T-cell (primary cell): Measurements from ENCODE around the gene OSTM1. TPM values are rescaled to one million over a fixed set of nuclear protein-coding genes. Genes with fewer than 3 reads are reported as not detected.
A peak's percentile ranks its signal among the peaks of the same experiment; 100 is the strongest.

Source experiments
- ATAC-seq, 4 experiments: fragments of 200-7000 bp in 3 of 4; fragments of 150-1000 bp in 1 of 4; cut with Tn5 transposase; replicated peaks in 1 of 4; 1 replicate in 3 of 4; 2 replicates in 1 of 4; pipeline ENCODE4 v1.10.0; 2021; ENCODE audit warnings: moderate library complexity in 3 of 4, mild to moderate bottlenecking in 2 of 4, moderate number of reproducible peaks in 1 of 4
- CTCF ChIA-PET, 2 donors: fragments of 300-600 bp; sonication (Branson Sonifier 250); formaldehyde crosslinking; loops; one replicate each; lab custom pipeline; 2022; ENCODE audit warnings: antibody characterized with exemption in 2 of 2; lab: Charles Lee
- POLR2A ChIA-PET, 2 donors: fragments of 300-600 bp; sonication (Branson Sonifier 250); formaldehyde crosslinking; loops; one replicate each; lab custom pipeline; 2022; ENCODE audit warnings: antibody characterized with exemption in 2 of 2; lab: Charles Lee
- DNase-seq, 35 experiments: peaks; one replicate each; pipeline versions ENCODE4 v3.0.0 to v3.0.0-alpha.2; 2013 to 2023
- H3K27ac ChIP-seq: one replicate; pipeline ENCODE4 v1.5.1; 2013; ENCODE audit warnings: low read length
- H3K27me3 ChIP-seq, 2 experiments: replicated peaks in 1 of 2; 1 replicate in 1 of 2; 2 replicates in 1 of 2; pipeline versions ENCODE4 v1.6.1 to v1.7.0; 2013; ENCODE audit warnings: low read length in 1 of 2, mixed read lengths in 1 of 2; ENCODE audit not compliant: control insufficient read depth in 2 of 2, insufficient read depth in 2 of 2; ENCODE audit errors: extremely low read depth in 1 of 2
- H3K36me3 ChIP-seq, 2 donors: 1 replicate in 1 of 2; 2 replicates in 1 of 2; pipeline versions ENCODE4 v1.6.1 to v1.7.0; 2013; ENCODE audit warnings: low read length in 1 of 2; ENCODE audit not compliant: control insufficient read depth in 2 of 2, insufficient read depth in 1 of 2; ENCODE audit errors: extremely low read depth in 1 of 2
- H3K4me1 ChIP-seq, 2 experiments: 1 replicate in 1 of 2; 2 replicates in 1 of 2; pipeline versions ENCODE4 v1.6.1 to v1.7.0; 2013; ENCODE audit warnings: low read length in 2 of 2, mixed read lengths in 1 of 2; ENCODE audit not compliant: insufficient read depth in 2 of 2, control insufficient read depth in 1 of 2; ENCODE audit errors: extremely low read depth in 1 of 2
- H3K4me3 ChIP-seq, 2 donors: 1 replicate in 1 of 2; 2 replicates in 1 of 2; pipeline versions ENCODE4 v1.5.1 to v1.7.0; 2013; ENCODE audit warnings: mild to moderate bottlenecking in 2 of 2, low read length in 1 of 2, moderate library complexity in 1 of 2; ENCODE audit not compliant: control insufficient read depth in 1 of 2; ENCODE audit errors: extremely low read depth in 1 of 2
- H3K9me3 ChIP-seq: 2 replicates; pipeline ENCODE4 v1.7.0; 2013
- H3K27ac Mint-ChIP-seq, 2 donors: one replicate each; pipeline ENCODE4 v1.8.0; 2020 to 2021; ENCODE audit warnings: mild to moderate bottlenecking in 2 of 2, mixed read lengths in 2 of 2
- H3K27me3 Mint-ChIP-seq, 2 donors: one replicate each; pipeline ENCODE4 v1.8.0; 2021 to 2022; ENCODE audit warnings: mixed read lengths in 2 of 2
- H3K36me3 Mint-ChIP-seq: one replicate; pipeline ENCODE4 v1.8.0; 2021; ENCODE audit warnings: mixed read lengths
- H3K4me1 Mint-ChIP-seq, 3 donors: one replicate each; pipeline ENCODE4 v1.8.0; 2020 to 2022; ENCODE audit warnings: mixed read lengths in 3 of 3, mild to moderate bottlenecking in 1 of 3
- H3K4me3 Mint-ChIP-seq, 3 donors: one replicate each; pipeline ENCODE4 v1.8.0; 2020 to 2022; ENCODE audit warnings: mild to moderate bottlenecking in 3 of 3, mixed read lengths in 3 of 3, moderate library complexity in 3 of 3
- H3K9me3 Mint-ChIP-seq, 3 donors: one replicate each; pipeline ENCODE4 v1.8.0; 2020 to 2022; ENCODE audit warnings: mixed read lengths in 3 of 3
- WGBS: methylation state at CpG from one replicate; pipeline ENCODE4 v1.1.5; 2013; ENCODE audit warnings: missing lambda C conversion rate; ENCODE audit not compliant: insufficient coverage; 5-methylcytosine and 5-hydroxymethylcytosine counted together
- total RNA-seq, 35 experiments: library from RNA in 6 of 35; stranded (reverse) in 6 of 35; fragments of 120-200 nt in 1 of 35; gene quantifications; one replicate each; pipeline versions ENCODE4 v1.2.1 to v1.2.4 and lab custom pipeline; 2013 to 2026

Gene OSTM1, protein sequence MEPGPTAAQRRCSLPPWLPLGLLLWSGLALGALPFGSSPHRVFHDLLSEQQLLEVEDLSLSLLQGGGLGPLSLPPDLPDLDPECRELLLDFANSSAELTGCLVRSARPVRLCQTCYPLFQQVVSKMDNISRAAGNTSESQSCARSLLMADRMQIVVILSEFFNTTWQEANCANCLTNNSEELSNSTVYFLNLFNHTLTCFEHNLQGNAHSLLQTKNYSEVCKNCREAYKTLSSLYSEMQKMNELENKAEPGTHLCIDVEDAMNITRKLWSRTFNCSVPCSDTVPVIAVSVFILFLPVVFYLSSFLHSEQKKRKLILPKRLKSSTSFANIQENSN
- total RNA-seq, result 10 to 100 TPM; 27.2 to 43.7 (median 39.7) TPM
- total RNA-seq (2013), result 47.4 TPM
- total RNA-seq (lab: John Stamatoyannopoulos, UW), result 26.1 to 73.6 (median 50.0) reads per million in 29 experiments

- Histone ChIP-seq H3K4me1 (peaks cover 6 to 18% of the 10 kb centered on the region in 2 experiments), H3K4me3 (peak within 1 kb of the TSS; percentile 83 to 95), H3K9me3 (no peaks in the 10 kb centered on the region), H3K27ac (peak within 1 kb of the TSS; percentile 84), H3K27me3 (peaks cover 0 to 3% of the 10 kb centered on the region in 2 experiments), H3K36me3 (no peaks in the 10 kb centered on the region)
- under 1% methylated on average over 78 of the region's 86 CpGs for WGBS
- peak within 1 kb of the TSS; percentile 84 to 87 (median 86) for H3K4me3 Mint-ChIP-seq
- POLR2A ChIA-PET, result no interaction called here
- ATAC-seq (peak; percentile 95 to 96 (median 96)), DNase-seq (peak; percentile 82 to 97 (median 91))
- H3K36me3 Mint-ChIP-seq, result no peaks in the 10 kb centered on the region
- H3K9me3 Mint-ChIP-seq, result no peaks in the 10 kb centered on the region
- H3K4me1 Mint-ChIP-seq, result peaks cover 11 to 38% (median 20%) of the 10 kb centered on the region in 3 donors
- CTCF ChIA-PET, result interaction anchor here in 1 of 2 donors (0.6 kb wide), 1 partner anchor 1618 kb away, joined by 3 read pairs; no protein-coding TSS in a partner anchor
- peaks cover 2% of the 10 kb centered on the region in 2 donors for H3K27me3 Mint-ChIP-seq
- peak within 1 kb of the TSS; percentile 65 to 91 for H3K27ac Mint-ChIP-seq
Measured at GRCh38 chr6:108074359-108075144, at the start of gene OSTM1. Gene OSTM1 (minus strand): TSS chr6:108074741. CDS start chr6:108074651, 90 bp downstream.

DNA sequence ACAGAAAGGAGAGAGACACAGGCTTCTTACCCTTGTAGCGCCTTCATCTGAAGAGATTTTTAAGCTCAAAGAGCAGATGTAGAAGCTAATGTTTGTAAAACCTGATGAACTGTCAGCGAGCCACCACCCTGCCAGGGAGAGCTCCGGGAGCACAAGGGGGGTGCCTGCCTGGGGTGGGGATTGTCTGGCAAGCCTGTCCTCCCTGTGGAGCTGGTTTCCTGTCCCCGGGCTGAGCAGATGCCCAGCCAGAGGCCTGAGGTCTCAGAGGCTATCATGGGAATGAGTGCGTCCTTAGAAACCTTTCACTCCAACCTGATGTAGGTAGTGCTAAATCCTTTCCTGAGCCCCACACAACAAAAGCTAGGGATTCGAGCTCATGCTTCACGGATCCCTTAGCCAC is 49.4 kb upstream of the OSTM1 start:
- WGBS, result 16% methylated on average over 5 of the region's 7 CpGs
- H3K36me3 Mint-ChIP-seq, result no peaks in the 10 kb centered on the region
- H3K4me3 Mint-ChIP-seq, result no peak overlapping the region
- DNase-seq, result no peak
- Histone ChIP-seq H3K4me1 (peaks cover under 1 to 10% of the 10 kb centered on the region in 2 experiments), H3K27me3 (peaks cover 32 to 53% of the 10 kb centered on the region in 2 experiments), H3K36me3 (no peaks in the 10 kb centered on the region), H3K27ac (no peak overlapping the region), H3K9me3 (no peaks in the 10 kb centered on the region), H3K4me3 (no peak overlapping the region)
- ChIA-PET POLR2A (no interaction called here), CTCF (no interaction called here)
- H3K9me3 Mint-ChIP-seq, result no peaks in the 10 kb centered on the region
- H3K27ac Mint-ChIP-seq, result no peak overlapping the region
- no peak for ATAC-seq
- peaks cover 78 to 85% of the 10 kb centered on the region in 2 donors for H3K27me3 Mint-ChIP-seq
- H3K4me1 Mint-ChIP-seq, result peaks cover 6 to 12% (median 9%) of the 10 kb centered on the region in 3 donors

GRCh38 chr6:108123481-108123929 is 49.0 kb upstream of the OSTM1 start:
- DNase-seq, result no peak
- WGBS, result 31% methylated on average over 6 of the region's 13 CpGs
- no peak overlapping the region for H3K4me3 Mint-ChIP-seq
- peaks cover 10 to 16% (median 13%) of the 10 kb centered on the region in 3 donors for H3K4me1 Mint-ChIP-seq
- ChIA-PET POLR2A (no interaction called here), CTCF (no interaction called here)
- Histone ChIP-seq H3K27me3 (peaks cover 35 to 55% of the 10 kb centered on the region in 2 experiments), H3K36me3 (no peaks in the 10 kb centered on the region), H3K4me1 (peaks cover 5 to 15% of the 10 kb centered on the region in 2 experiments), H3K4me3 (no peak overlapping the region), H3K9me3 (no peaks in the 10 kb centered on the region), H3K27ac (no peak overlapping the region)
- H3K36me3 Mint-ChIP-seq, result no peaks in the 10 kb centered on the region
- H3K27me3 Mint-ChIP-seq, result peaks cover 78 to 85% of the 10 kb centered on the region in 2 donors
- no peaks in the 10 kb centered on the region for H3K9me3 Mint-ChIP-seq
- peak overlapping the region in 1 of 2 donors; percentile 32 for H3K27ac Mint-ChIP-seq
- no peak for ATAC-seq

DNA sequence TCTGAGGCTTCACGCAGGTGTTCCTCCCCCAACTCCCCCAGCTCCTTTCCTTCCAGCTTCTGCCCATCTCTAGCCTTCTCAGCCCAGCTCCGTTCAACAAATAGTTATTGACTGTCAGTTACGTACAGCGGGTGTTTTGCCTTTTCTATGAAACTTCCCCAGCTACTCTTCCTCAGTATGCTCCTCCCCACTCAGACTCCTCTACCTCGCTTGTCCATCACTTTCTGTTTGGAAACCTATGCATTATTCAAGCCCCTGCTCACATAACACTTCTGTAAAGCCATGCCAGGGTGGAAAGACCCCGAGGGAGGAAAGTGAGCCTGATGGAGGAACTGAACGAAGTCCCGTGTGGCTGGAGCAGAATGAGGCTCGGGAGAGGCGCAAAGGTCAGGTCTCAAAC is 47.1 kb upstream of the OSTM1 start:
- POLR2A ChIA-PET, result interaction anchor here in 1 of 2 donors (0.5 kb wide), 1 partner anchor 128 kb away, joined by 5 read pairs; no protein-coding TSS in a partner anchor
- no peaks in the 10 kb centered on the region for H3K36me3 Mint-ChIP-seq
- ATAC-seq, result no peak
- Histone ChIP-seq H3K4me3 (no peak overlapping the region), H3K4me1 (peaks cover 12 to 32% of the 10 kb centered on the region in 2 experiments), H3K27me3 (peaks cover 32 to 69% of the 10 kb centered on the region in 2 experiments), H3K27ac (no peak overlapping the region), H3K9me3 (no peaks in the 10 kb centered on the region), H3K36me3 (no peaks in the 10 kb centered on the region)
- no peak for DNase-seq
- WGBS, result 40% methylated on average over 8 of the region's 10 CpGs
- no peak overlapping the region for H3K4me3 Mint-ChIP-seq
- no peaks in the 10 kb centered on the region for H3K9me3 Mint-ChIP-seq
- H3K27ac Mint-ChIP-seq, result no peak overlapping the region
- peaks cover 81 to 87% of the 10 kb centered on the region in 2 donors for H3K27me3 Mint-ChIP-seq
- CTCF ChIA-PET, result interaction anchor here in 1 of 2 donors (0.6 kb wide), 1 partner anchor 1824 kb away, joined by 9 read pairs; no protein-coding TSS in a partner anchor
- H3K4me1 Mint-ChIP-seq, result peaks cover 19 to 25% (median 24%) of the 10 kb centered on the region in 3 donors

DNA sequence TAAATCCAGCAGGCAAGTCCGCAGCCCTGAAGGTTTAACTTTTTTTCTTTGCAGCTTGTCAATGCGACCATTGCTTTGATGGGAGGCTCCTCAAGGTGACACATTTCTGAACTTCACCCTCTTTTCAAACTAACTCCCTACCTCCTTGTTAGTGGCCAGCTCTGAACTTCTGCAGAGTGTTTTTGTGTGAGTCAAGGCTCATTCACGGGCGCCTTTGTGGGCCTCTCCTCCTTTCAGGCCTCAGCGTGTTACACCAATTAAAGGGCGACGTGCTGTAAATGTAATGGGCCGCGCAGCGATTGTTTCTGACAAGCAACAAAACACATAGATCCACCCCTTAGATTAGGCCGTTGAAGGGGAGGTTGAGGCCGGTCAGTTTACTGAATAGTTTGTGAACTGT is 45.8 kb upstream of the OSTM1 start:
- no peak overlapping the region for H3K27ac Mint-ChIP-seq
- peak overlapping the region in 2 of 3 donors; percentile 6 to 28 for H3K4me3 Mint-ChIP-seq
- peaks cover 80 to 87% of the 10 kb centered on the region in 2 donors for H3K27me3 Mint-ChIP-seq

GRCh38 chr6:108119769-108120141 is 45.2 kb upstream of the OSTM1 start:
- Histone ChIP-seq H3K9me3 (no peaks in the 10 kb centered on the region), H3K27ac (no peak overlapping the region), H3K4me3 (peak overlapping the region in 1 of 2 donors; percentile 23), H3K4me1 (peaks cover 16 to 45% of the 10 kb centered on the region in 2 experiments), H3K36me3 (no peaks in the 10 kb centered on the region), H3K27me3 (peaks cover 32 to 82% of the 10 kb centered on the region in 2 experiments)
- no peak for ATAC-seq
- ChIA-PET POLR2A (no interaction called here), CTCF (no interaction called here)
- DNase-seq, result no peak
- Mint-ChIP-seq H3K4me3 (peak overlapping the region in 2 of 3 donors; percentile 88 to 89), H3K27me3 (peaks cover 80 to 87% of the 10 kb centered on the region in 2 donors), H3K36me3 (no peaks in the 10 kb centered on the region), H3K4me1 (peaks cover 38 to 43% (median 43%) of the 10 kb centered on the region in 3 donors), H3K27ac (no peak overlapping the region), H3K9me3 (no peaks in the 10 kb centered on the region)
- 16% methylated on average over 20 of the region's 24 CpGs for WGBS

More for the DNA sequence above, 45.8 kb upstream of the OSTM1 start:
- WGBS, result 20% methylated on average over 1 of the region's 12 CpGs
- ChIA-PET CTCF (interaction anchor here in 1 of 2 donors (0.6 to 0.7 kb wide), 2 partner anchors 334 to 790 kb away, joined by 3 to 5 read pairs; no protein-coding TSS in a partner anchor), POLR2A (no interaction called here)
- ATAC-seq (no peak), DNase-seq (no peak)
- peaks cover 32 to 38% (median 37%) of the 10 kb centered on the region in 3 donors for H3K4me1 Mint-ChIP-seq
- no peak overlapping the region for H3K4me3 ChIP-seq
- H3K9me3 Mint-ChIP-seq, result no peaks in the 10 kb centered on the region
- H3K36me3 Mint-ChIP-seq, result no peaks in the 10 kb centered on the region
- H3K4me1 ChIP-seq, result peaks cover 14 to 40% of the 10 kb centered on the region in 2 experiments
- H3K27me3 ChIP-seq, result peaks cover 35 to 77% of the 10 kb centered on the region in 2 experiments
- no peaks in the 10 kb centered on the region for H3K36me3 ChIP-seq
- no peaks in the 10 kb centered on the region for H3K9me3 ChIP-seq
- no peak overlapping the region for H3K27ac ChIP-seq
